Cardiac muscle cell (in vitro differentiated cells and primary cell): ENCODE measurements around the gene EIF3F. TPM values are rescaled to one million over a fixed set of nuclear protein-coding genes. Genes with fewer than 3 reads are reported as not detected.

Source experiments
- DNase-seq, 2 donors: peaks; one replicate each; pipeline versions ENCODE4 v3.0.0 to v3.0.0-alpha.2; 2010 to 2017; ENCODE audit warnings: low read depth in 1 of 2, low spot score in 1 of 2
- H3K27ac ChIP-seq: fragments of 200-600 bp; sonication (generic); 2 replicates; pipeline ENCODE4 v1.5.1; 2016
- H3K27me3 ChIP-seq: fragments of 200-600 bp; sonication (generic); 2 replicates; pipeline ENCODE4 v1.6.0; 2016; ENCODE audit warnings: control low read depth
- H3K36me3 ChIP-seq: fragments of 200-600 bp; sonication (generic); 2 replicates; pipeline ENCODE4 v1.5.1; 2016; ENCODE audit warnings: control low read depth
- H3K4me1 ChIP-seq: fragments of 200-600 bp; sonication (generic); 2 replicates; pipeline ENCODE4 v1.8.1; 2017; ENCODE audit warnings: low read depth, mild to moderate bottlenecking, mixed run types
- H3K4me3 ChIP-seq: fragments of 200-600 bp; sonication (generic); 2 replicates; pipeline ENCODE4 v1.5.1; 2016; ENCODE audit warnings: mild to moderate bottlenecking
- H3K9me3 ChIP-seq: fragments of 200-600 bp; sonication (generic); 2 replicates; pipeline ENCODE4 v1.5.1; 2017; ENCODE audit warnings: low read depth, mild to moderate bottlenecking, control low read depth
- polyA plus RNA-seq: library from polyadenylated mRNA; unstranded; fragments of >200 nt; fragmentation: Nextera tagmentation; extraction: Ambion mirVana; gene quantifications from 2 replicates; pipeline ENCODE4 v1.2.1, GENCODE V29; 2016
- total RNA-seq: library from RNA; depleted of rRNA; stranded (reverse); fragments of >200 nt; gene quantifications from 2 replicates; pipeline ENCODE4 v1.2.3, GENCODE V29; 2016
- TF ChIP-seq, protein P1 (sequence below): IDR thresholded peaks from 2 replicates; pipeline ENCODE4 v1.5.1; 2012; ENCODE audit warnings: low read depth, mild to moderate bottlenecking, low read length

Gene EIF3F
- total and polyA plus RNA-seq, 2 experiments from 2014 or later, result 150 to 306 TPM

DNA sequence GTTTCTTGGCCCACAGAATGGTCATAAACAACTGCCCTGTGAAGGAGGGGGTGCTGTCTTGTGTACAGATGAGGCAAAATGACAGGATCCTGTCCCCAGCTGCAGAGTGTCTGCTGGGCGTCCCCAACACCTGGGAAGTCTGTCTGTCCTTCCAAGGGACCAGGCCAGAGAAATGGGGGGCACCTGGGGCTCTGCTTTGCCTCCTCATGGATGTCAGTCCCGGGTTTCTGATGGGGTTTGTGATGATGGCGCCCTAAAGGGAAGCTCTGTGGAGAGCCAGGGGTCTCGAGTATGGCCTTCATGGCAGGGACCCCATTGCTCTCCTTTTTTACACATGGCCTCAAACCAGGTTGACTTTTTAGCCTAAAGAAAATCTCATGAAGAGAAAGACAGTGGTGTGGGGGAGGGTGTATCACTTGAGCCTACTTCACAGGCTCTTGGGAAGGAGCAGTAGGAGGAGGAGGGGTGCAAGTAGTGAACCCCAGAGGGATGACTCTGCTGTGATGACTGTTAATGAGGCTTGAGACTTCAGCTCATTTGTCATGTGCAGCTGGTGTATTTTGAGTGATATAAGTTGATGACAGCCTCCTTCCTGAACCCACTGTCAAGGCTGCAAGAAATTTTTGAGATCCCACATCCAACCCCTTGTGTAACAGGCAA is 53.3 kb downstream of the EIF3F start:
- DNase-seq, result no peak
- Histone ChIP-seq H3K27ac (no peak overlapping the region), H3K4me1 (no peaks in the 10 kb centered on the region), H3K27me3 (peaks cover 3% of the 10 kb centered on the region), H3K4me3 (no peak overlapping the region), H3K9me3 (no peaks in the 10 kb centered on the region), H3K36me3 (no peaks in the 10 kb centered on the region)
- TF ChIP-seq, protein P1, sequence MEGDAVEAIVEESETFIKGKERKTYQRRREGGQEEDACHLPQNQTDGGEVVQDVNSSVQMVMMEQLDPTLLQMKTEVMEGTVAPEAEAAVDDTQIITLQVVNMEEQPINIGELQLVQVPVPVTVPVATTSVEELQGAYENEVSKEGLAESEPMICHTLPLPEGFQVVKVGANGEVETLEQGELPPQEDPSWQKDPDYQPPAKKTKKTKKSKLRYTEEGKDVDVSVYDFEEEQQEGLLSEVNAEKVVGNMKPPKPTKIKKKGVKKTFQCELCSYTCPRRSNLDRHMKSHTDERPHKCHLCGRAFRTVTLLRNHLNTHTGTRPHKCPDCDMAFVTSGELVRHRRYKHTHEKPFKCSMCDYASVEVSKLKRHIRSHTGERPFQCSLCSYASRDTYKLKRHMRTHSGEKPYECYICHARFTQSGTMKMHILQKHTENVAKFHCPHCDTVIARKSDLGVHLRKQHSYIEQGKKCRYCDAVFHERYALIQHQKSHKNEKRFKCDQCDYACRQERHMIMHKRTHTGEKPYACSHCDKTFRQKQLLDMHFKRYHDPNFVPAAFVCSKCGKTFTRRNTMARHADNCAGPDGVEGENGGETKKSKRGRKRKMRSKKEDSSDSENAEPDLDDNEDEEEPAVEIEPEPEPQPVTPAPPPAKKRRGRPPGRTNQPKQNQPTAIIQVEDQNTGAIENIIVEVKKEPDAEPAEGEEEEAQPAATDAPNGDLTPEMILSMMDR, result no peak

GRCh38 chr11:8040921-8041285 is 53.8 kb downstream of the EIF3F start:
- TF ChIP-seq, protein P1, result no peak
- Histone ChIP-seq H3K27me3 (peaks cover 3% of the 10 kb centered on the region), H3K4me3 (no peak overlapping the region), H3K4me1 (no peaks in the 10 kb centered on the region), H3K9me3 (no peaks in the 10 kb centered on the region), H3K36me3 (no peaks in the 10 kb centered on the region), H3K27ac (no peak overlapping the region)
- no peak for DNase-seq

GRCh38 chr11:8041576-8041975 is 54.4 kb downstream of the EIF3F start:
- H3K4me3 ChIP-seq, result no peak overlapping the region
- DNase-seq, result no peak

GRCh38 chr11:8043756-8044155 is 56.6 kb downstream of the EIF3F start:
- H3K36me3 ChIP-seq, result no peaks in the 10 kb centered on the region
- TF ChIP-seq, protein P1, result no peak
- no peaks in the 10 kb centered on the region for H3K9me3 ChIP-seq
- no peak overlapping the region for H3K4me3 ChIP-seq
- no peaks in the 10 kb centered on the region for H3K4me1 ChIP-seq
- DNase-seq, result no peak
- H3K27ac ChIP-seq, result no peak overlapping the region
- no peaks in the 10 kb centered on the region for H3K27me3 ChIP-seq

More at GRCh38 chr11:8041576-8041975, 54.4 kb downstream of the EIF3F start:
- H3K27ac ChIP-seq, result no peak overlapping the region
- H3K9me3 ChIP-seq, result no peaks in the 10 kb centered on the region
- no peaks in the 10 kb centered on the region for H3K36me3 ChIP-seq
- TF ChIP-seq, protein P1, result no peak
- no peaks in the 10 kb centered on the region for H3K4me1 ChIP-seq
- peaks cover 3% of the 10 kb centered on the region for H3K27me3 ChIP-seq

GRCh38 chr11:8045839-8046238 is 58.7 kb downstream of the EIF3F start:
- H3K36me3 ChIP-seq, result no peaks in the 10 kb centered on the region
- H3K27ac ChIP-seq, result no peak overlapping the region
- TF ChIP-seq, protein P1, result no peak
- DNase-seq, result no peak
- peaks cover 9% of the 10 kb centered on the region for H3K27me3 ChIP-seq
- H3K4me1 ChIP-seq, result no peaks in the 10 kb centered on the region
- H3K4me3 ChIP-seq, result no peak overlapping the region
- no peaks in the 10 kb centered on the region for H3K9me3 ChIP-seq
